NCI-H69 (cell line): Measurements from ENCODE around the gene CKMT1B.
"Not testable (repeated sequence)": the region's sequence is repeated elsewhere in the genome, so short reads cannot be mapped to it uniquely, and the experiment has no call there.

ENCODE experiments used
- DNase-seq: peaks from one replicate; lab custom pipeline; 2025; lab: John Stamatoyannopoulos, UW

The CKMT1B gene

DNA sequence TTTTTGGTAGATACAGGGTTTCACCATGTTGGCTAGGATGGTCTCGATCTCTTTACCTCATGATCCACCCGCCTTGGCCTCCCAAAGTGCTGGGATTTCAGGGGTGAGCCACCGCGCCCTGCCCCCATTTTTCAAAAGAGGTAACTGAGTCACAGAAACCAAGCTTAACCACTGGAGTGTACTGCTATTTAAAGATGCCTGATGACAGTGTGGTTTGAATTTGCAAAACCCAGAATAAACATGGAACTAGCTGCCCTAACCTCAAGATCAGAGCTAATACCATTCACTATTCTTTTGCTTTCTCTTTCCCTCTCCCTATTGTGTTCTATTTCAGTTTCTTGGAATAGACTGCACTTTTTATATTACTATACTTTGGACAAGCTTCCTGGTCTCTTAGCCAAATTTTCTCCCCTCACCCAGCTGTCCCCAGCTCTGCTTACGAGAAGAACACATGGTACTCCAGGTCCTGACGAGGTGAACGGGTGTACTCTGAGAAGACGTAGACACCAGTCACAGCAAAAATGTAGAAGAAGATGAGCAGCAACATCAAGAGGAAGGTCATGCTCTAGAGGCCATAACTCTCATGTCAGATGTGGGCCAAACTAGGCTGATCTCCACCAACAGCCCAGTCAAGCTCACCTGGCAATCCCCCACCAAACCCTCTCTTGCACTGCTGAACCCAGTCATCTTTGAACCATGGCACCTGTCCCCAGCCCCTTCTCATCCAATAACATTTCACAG is 44.8 kb downstream of the CKMT1B start:
- DNase-seq = not testable (repeated sequence)
